Fibroblast of pulmonary artery (primary cell): ENCODE data around the gene DDX54.

ENCODE experiments used
- DNase-seq: peaks from one replicate; pipeline ENCODE4 v3.0.0-alpha.2; 2010; ENCODE audit warnings: low read depth
- H3K4me3 ChIP-seq: replicated peaks from 2 replicates; pipeline ENCODE4 v1.5.1; 2011; ENCODE audit warnings: low read depth, mild to moderate bottlenecking, control low read depth, low read length, moderate library complexity
- CTCF ChIP-seq: IDR thresholded peaks from 2 replicates; pipeline ENCODE4 v1.5.1; 2011; ENCODE audit warnings: mild to moderate bottlenecking, control low read depth, low read length, inconsistent platforms; ENCODE audit errors: missing control alignments

DDX54 gene

GRCh38 chr12:113161415-113162016 is 23.8 kb downstream of the DDX54 start:
- TF ChIP-seq CTCF = no peak
- H3K4me3 ChIP-seq = no peak overlapping the region
- no peak for DNase-seq

GRCh38 chr12:113159937-113160336 is 25.3 kb downstream of the DDX54 start:
- H3K4me3 ChIP-seq = no peak overlapping the region
- no peak for DNase-seq
- no peak for TF ChIP-seq CTCF

- no peak for TF ChIP-seq CTCF
- no peak overlapping the region for H3K4me3 ChIP-seq
- no peak for DNase-seq
Observed at GRCh38 chr12:113158439-113159203, 26.7 kb downstream of the DDX54 start.

- no peak for TF ChIP-seq CTCF
- H3K4me3 ChIP-seq = no peak overlapping the region
- DNase-seq = no peak
Observed at GRCh38 chr12:113157218-113157859, 27.9 kb downstream of the DDX54 start.

- DNase-seq = no peak
- TF ChIP-seq CTCF = no peak
- H3K4me3 ChIP-seq = no peak overlapping the region
Observed at GRCh38 chr12:113155646-113156045, 29.6 kb downstream of the DDX54 start.

GRCh38 chr12:113155060-113155459 is 30.2 kb downstream of the DDX54 start:
- no peak for DNase-seq
- no peak overlapping the region for H3K4me3 ChIP-seq

More at GRCh38 chr12:113155060-113155459, 30.2 kb downstream of the DDX54 start:
- no peak for TF ChIP-seq CTCF
